Heart left ventricle (tissue), 13 donors: ENCODE measurements around the gene TP53.

Source experiments
- CTCF ChIP-seq, 12 donors: fragments of 200-600 bp; sonication (generic) in 4 of 12; IDR thresholded peaks; one replicate each; pipeline versions ENCODE4 v1.5.0 to v1.8.0; 2018 to 2022; ENCODE audit warnings: antibody characterized with exemption in 12 of 12, mild to moderate bottlenecking in 5 of 12
- POLR2A ChIP-seq, 2 donors: fragments of 450-650 bp; IDR thresholded peaks; one replicate each; pipeline ENCODE4 v1.6.1; 2017; ENCODE audit warnings: antibody characterized with exemption in 2 of 2, mild to moderate bottlenecking in 2 of 2, moderate library complexity in 2 of 2
- donor health status: ischemic (EF 13 %, LVEDD 7.1; RV severe dilation, severe dysfunction).
- donor health status: DM: no; HTN: yes; CAD: no.
- donor health status: DM: no; HTN: no; CAD: no.
- donor health status: ischemic (EF 25% LVEDD 6.9; RV normal size, moderate dysfunction).
- donor health status: ischemic (EF 25% LVEDD 5.7; RV mildly dilated, moderate dysfunction).
- donor health status: ischemic (EF 35%, LVEDD 5.7; RV mildly dilated, moderate dysfunction).
- donor health status: nonischemic (EF 11% LVEDD 7.7; RV severe dilation, severe dysfunction).
- donor health status: DM: yes; HTN: yes; CAD: no.
- donor health status: PGD.
- donor health status: ischemic (EF 29% LVEDD 5.4; RV normal size, mild dysfunction).
- donor health status: nonischemic (EF 23%, LVEDD 6.1; RV moderate dilation, normal function).

DNA sequence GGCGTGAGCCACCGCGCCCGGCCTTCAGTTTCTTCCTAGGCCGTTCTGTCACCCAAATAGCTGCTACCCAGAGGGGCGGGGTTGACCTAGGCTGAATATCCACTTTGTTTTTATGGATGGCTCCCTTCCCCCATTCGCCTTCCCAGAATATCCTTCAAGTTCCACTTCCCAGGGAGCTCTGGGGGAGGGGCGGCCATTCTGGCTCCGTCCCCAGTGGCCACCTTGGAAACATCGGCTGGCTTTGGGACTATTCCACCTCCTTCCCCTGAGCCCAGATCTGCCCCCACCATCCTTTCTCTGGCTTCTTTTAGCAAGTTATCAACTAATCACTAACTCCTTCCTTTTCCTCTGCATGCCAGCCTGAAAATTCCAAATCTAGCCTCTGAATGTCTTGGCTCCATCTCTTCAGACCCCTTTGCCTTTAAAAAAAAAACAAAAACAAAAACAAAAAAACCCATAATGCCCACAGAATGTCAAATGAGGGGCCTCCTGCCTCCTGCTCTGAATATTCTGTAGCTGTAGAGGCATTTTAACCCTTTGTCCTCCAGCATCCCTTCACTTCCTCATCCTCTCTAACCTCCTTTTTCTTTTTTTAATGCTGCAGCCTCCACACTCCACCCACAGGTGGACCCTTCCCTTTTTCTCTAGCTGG, 30.2 kb downstream of the TP53 start:
- no peak for TF ChIP-seq CTCF (IDR thresholded peaks at IDR 0.05)
- TF ChIP-seq POLR2A (IDR thresholded peaks at IDR 0.05), result no peak
